ENCODE measurements around the gene ZSWIM1.

DNA sequence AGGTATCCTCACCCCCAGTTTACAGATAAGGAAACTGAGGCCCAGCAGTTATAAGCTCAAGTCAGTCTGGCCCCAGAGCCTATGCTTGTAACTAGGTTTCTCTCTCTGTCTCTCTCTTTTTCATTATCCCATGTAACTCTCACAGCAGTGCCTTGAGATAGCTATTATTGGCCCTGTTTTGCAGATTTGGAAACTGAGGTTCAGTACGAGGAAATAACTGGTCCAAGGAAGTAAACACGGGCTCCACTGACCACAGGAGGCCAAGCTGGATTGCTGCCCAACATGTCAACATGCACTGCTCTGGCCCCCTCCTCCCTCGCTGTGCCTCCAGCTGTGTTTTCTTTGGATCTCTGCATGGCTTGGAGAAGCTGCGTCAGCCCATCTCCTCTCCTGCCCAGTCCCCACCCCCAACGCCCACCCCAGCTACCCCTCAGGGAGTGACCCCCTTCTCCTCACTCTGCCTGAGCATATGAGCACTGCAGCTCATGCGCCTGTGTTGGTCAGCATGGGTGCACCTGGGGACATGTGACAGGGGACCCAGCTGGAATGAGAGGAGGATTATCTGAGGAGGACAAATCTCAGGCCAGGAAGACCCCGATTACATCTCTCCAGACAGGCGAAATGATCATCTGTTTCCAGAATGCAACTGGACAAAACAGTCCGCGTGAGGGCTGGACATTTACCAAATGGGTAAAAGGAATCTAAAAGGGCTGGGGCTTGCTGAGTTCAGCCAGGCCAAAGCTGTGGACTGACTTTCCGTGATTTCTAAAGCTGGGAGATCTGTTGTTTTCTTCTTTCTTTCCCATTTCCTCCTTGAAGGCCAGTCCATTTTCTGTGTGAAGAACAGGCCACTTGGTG is 38.7 kb downstream of the ZSWIM1 start:
- TF ChIP-seq, protein P1, sequence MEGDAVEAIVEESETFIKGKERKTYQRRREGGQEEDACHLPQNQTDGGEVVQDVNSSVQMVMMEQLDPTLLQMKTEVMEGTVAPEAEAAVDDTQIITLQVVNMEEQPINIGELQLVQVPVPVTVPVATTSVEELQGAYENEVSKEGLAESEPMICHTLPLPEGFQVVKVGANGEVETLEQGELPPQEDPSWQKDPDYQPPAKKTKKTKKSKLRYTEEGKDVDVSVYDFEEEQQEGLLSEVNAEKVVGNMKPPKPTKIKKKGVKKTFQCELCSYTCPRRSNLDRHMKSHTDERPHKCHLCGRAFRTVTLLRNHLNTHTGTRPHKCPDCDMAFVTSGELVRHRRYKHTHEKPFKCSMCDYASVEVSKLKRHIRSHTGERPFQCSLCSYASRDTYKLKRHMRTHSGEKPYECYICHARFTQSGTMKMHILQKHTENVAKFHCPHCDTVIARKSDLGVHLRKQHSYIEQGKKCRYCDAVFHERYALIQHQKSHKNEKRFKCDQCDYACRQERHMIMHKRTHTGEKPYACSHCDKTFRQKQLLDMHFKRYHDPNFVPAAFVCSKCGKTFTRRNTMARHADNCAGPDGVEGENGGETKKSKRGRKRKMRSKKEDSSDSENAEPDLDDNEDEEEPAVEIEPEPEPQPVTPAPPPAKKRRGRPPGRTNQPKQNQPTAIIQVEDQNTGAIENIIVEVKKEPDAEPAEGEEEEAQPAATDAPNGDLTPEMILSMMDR (IDR thresholded peaks at IDR 0.05), result no peak
- TF ChIP-seq POLR2A (IDR thresholded peaks at IDR 0.05), result no peak

Measured in esophagus squamous epithelium (tissue), 4 donors.